ENCODE measurements around the gene DGKB. TPM values are rescaled to one million over a fixed set of nuclear protein-coding genes. Genes with fewer than 3 reads are reported as not detected.

The DGKB gene
- total RNA-seq, 1 experiment from 2014 or later: 1.9 TPM

GRCh38 chr7:14170872-14171271 is 731.7 kb downstream of the DGKB start:
- H3K4me3 Mint-ChIP-seq: no peak overlapping the region
- H3K27me3 Mint-ChIP-seq (ENCODE audit: low read depth): no peaks in the 10 kb centered on the region
- DNase-seq (ENCODE audit: low spot score) (no peak), ATAC-seq (peak; percentile 24)
- peaks cover 15% of the 10 kb centered on the region for H3K36me3 Mint-ChIP-seq
- no peak for TF ChIP-seq ZNF512 (CRISPR knock-in tag; IDR thresholded peaks at IDR 0.05; ENCODE audit: borderline replicate concordance)
- no peak for TF ChIP-seq ATF2 (CRISPR knock-in tag; IDR thresholded peaks at IDR 0.05; ENCODE audit: borderline replicate concordance, low read depth)
- TF ChIP-seq ELF4 (CRISPR knock-in tag; IDR thresholded peaks at IDR 0.05; ENCODE audit: low read depth): no peak
- TF ChIP-seq, protein P1, sequence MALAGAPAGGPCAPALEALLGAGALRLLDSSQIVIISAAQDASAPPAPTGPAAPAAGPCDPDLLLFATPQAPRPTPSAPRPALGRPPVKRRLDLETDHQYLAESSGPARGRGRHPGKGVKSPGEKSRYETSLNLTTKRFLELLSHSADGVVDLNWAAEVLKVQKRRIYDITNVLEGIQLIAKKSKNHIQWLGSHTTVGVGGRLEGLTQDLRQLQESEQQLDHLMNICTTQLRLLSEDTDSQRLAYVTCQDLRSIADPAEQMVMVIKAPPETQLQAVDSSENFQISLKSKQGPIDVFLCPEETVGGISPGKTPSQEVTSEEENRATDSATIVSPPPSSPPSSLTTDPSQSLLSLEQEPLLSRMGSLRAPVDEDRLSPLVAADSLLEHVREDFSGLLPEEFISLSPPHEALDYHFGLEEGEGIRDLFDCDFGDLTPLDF (CRISPR knock-in tag; IDR thresholded peaks at IDR 0.05): no peak
- TF ChIP-seq ATF1 (CRISPR knock-in tag; IDR thresholded peaks at IDR 0.05): no peak
- TF ChIP-seq, protein P2, sequence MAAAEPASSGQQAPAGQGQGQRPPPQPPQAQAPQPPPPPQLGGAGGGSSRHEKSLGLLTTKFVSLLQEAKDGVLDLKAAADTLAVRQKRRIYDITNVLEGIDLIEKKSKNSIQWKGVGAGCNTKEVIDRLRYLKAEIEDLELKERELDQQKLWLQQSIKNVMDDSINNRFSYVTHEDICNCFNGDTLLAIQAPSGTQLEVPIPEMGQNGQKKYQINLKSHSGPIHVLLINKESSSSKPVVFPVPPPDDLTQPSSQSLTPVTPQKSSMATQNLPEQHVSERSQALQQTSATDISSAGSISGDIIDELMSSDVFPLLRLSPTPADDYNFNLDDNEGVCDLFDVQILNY (CRISPR knock-in tag; IDR thresholded peaks at IDR 0.05): no peak
- TF ChIP-seq ZSCAN18 (CRISPR knock-in tag; IDR thresholded peaks at IDR 0.05): no peak
- TF ChIP-seq NR1H2 (CRISPR knock-in tag; IDR thresholded peaks at IDR 0.05): no peak
- no peak for TF ChIP-seq IRF1 (CRISPR knock-in tag; IDR thresholded peaks at IDR 0.05)
- TF ChIP-seq STAT6 (CRISPR knock-in tag; conservative IDR thresholded peaks at IDR 0.05; ENCODE audit: low read depth): no peak
- POLR2A ChIA-PET: no interaction called here
- H3K9me3 Mint-ChIP-seq: peaks cover 21% of the 10 kb centered on the region
- H3K27ac Mint-ChIP-seq: no peak overlapping the region
- no peaks in the 10 kb centered on the region for H3K4me1 Mint-ChIP-seq
- CTCF ChIA-PET: no interaction called here

DNA sequence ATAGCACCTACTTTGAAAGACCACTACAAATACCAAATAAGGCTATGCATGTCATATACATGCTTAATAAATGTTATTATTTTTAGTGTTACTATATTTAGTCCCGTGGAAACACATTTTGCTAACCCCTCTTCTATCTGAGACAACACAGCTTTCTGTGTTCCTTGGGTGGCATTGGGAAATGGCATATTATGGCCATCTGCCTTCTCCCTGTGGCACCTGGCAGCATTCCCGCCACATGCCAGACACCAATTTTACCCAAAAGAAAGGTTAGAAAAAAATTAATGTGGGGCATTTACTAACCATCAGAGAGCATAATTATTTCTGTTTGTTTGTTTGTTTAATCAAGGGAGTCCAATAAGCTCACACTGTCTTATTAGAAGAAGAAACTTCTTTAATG is 744.4 kb downstream of the DGKB start:
- H3K27ac Mint-ChIP-seq: no peak overlapping the region
- TF ChIP-seq E2F4 (CRISPR knock-in tag; IDR thresholded peaks at IDR 0.05; ENCODE audit: borderline replicate concordance, low read depth): no peak
- TF ChIP-seq KAT7 (CRISPR knock-in tag; IDR thresholded peaks at IDR 0.05; ENCODE audit: borderline replicate concordance): no peak
- TF ChIP-seq OVOL2 (CRISPR knock-in tag; IDR thresholded peaks at IDR 0.05; ENCODE audit: borderline replicate concordance): no peak
- TF ChIP-seq, protein P3, sequence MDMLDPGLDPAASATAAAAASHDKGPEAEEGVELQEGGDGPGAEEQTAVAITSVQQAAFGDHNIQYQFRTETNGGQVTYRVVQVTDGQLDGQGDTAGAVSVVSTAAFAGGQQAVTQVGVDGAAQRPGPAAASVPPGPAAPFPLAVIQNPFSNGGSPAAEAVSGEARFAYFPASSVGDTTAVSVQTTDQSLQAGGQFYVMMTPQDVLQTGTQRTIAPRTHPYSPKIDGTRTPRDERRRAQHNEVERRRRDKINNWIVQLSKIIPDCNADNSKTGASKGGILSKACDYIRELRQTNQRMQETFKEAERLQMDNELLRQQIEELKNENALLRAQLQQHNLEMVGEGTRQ (CRISPR knock-in tag; IDR thresholded peaks at IDR 0.05): no peak
- no peak for TF ChIP-seq SOX15 (CRISPR knock-in tag; IDR thresholded peaks at IDR 0.05)
- no peak for TF ChIP-seq CREM (CRISPR knock-in tag; IDR thresholded peaks at IDR 0.05)
- TF ChIP-seq, protein P4, sequence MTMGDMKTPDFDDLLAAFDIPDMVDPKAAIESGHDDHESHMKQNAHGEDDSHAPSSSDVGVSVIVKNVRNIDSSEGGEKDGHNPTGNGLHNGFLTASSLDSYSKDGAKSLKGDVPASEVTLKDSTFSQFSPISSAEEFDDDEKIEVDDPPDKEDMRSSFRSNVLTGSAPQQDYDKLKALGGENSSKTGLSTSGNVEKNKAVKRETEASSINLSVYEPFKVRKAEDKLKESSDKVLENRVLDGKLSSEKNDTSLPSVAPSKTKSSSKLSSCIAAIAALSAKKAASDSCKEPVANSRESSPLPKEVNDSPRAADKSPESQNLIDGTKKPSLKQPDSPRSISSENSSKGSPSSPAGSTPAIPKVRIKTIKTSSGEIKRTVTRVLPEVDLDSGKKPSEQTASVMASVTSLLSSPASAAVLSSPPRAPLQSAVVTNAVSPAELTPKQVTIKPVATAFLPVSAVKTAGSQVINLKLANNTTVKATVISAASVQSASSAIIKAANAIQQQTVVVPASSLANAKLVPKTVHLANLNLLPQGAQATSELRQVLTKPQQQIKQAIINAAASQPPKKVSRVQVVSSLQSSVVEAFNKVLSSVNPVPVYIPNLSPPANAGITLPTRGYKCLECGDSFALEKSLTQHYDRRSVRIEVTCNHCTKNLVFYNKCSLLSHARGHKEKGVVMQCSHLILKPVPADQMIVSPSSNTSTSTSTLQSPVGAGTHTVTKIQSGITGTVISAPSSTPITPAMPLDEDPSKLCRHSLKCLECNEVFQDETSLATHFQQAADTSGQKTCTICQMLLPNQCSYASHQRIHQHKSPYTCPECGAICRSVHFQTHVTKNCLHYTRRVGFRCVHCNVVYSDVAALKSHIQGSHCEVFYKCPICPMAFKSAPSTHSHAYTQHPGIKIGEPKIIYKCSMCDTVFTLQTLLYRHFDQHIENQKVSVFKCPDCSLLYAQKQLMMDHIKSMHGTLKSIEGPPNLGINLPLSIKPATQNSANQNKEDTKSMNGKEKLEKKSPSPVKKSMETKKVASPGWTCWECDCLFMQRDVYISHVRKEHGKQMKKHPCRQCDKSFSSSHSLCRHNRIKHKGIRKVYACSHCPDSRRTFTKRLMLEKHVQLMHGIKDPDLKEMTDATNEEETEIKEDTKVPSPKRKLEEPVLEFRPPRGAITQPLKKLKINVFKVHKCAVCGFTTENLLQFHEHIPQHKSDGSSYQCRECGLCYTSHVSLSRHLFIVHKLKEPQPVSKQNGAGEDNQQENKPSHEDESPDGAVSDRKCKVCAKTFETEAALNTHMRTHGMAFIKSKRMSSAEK (CRISPR knock-in tag; IDR thresholded peaks at IDR 0.05; ENCODE audit: borderline replicate concordance): no peak

More for the DNA sequence above, 744.4 kb downstream of the DGKB start:
- DNase-seq (ENCODE audit: low spot score) (no peak), ATAC-seq (no peak)
- Mint-ChIP-seq H3K36me3 (no peaks in the 10 kb centered on the region), H3K4me3 (no peak overlapping the region), H3K4me1 (peaks cover 8% of the 10 kb centered on the region), H3K27me3 (ENCODE audit: low read depth) (no peaks in the 10 kb centered on the region), H3K9me3 (peaks cover 13% of the 10 kb centered on the region)
- ChIA-PET CTCF (no interaction called here), POLR2A (no interaction called here)
